GM18505 (cell line): ENCODE data around the gene IL1RAPL2.
"Not testable (repeated sequence)": the region's sequence is repeated elsewhere in the genome, so short reads cannot be mapped to it uniquely, and the experiment has no call there.

Experiments used
- ATAC-seq: cut with Tn5 transposase; IDR thresholded peaks from one replicate; pipeline ENCODE4 v1.9.1; 2021; ENCODE audit not compliant: unreplicated experiment
- POLR2A ChIP-seq: IDR thresholded peaks from 4 replicates; pipeline ENCODE4 v1.6.1; 2011; ENCODE audit warnings: borderline replicate concordance; ENCODE audit not compliant: insufficient read depth, insufficient read length; ENCODE audit errors: extremely low read depth

IL1RAPL2 gene

DNA sequence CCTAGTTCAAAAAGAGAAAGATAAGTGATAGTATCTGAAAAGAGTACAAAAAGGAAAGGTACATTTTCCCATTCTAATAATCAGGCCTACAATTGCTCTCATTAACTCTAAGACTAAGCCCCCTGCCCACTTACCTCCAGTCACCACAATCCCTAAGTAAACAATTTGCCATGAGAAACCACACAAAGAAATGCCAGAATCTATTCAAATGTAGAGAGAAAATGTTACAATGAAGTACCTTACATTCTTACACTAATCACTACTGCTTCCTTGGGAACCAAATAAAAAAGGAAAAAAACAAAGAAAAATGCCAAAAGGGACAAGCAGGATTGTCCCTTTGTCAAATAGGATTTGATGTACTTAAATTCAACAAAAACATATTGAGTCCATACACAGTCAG lies 1068.2 kb downstream of the IL1RAPL2 start:
- ATAC-seq, result no peak
- TF ChIP-seq POLR2A, result no peak

GRCh38 chrX:105635794-105636193 lies 1069.8 kb downstream of the IL1RAPL2 start:
- no peak for TF ChIP-seq POLR2A
- ATAC-seq, result no peak

- no peak for TF ChIP-seq POLR2A
Observed at GRCh38 chrX:105636667-105637066, 1070.7 kb downstream of the IL1RAPL2 start.

DNA sequence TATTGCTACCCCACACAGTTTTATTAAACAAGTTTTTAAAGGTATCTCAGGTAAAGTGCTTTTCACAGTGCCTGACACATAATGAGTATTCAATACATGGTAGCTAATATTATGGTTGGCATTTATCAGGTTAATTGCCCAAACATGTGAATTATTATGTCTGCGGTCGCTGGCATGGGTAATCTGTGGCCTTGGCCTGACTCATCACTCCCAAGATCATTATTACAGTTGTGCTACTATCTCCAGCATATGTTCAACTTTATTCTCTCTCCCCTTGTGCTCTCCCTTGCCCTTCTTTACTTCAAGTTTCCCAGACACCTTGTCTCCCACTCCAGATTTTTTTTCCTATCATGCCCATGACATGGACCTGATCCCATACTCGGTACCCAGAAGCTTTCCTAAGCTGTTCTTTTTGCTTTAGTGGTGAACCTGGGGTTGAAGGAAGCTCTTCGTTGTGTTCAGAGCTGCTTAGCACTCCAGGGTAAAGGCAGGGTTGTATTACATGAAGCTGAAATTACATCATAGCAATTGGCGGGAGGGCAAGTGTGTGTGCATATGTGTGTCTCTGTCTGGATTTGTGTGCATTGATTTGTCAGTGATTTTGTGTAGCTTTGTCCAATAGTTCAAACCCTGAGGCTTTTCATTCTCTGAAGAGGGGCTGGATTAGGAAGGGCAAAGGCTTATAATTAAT lies 1079.8 kb downstream of the IL1RAPL2 start:
- ATAC-seq, result no peak
- TF ChIP-seq POLR2A, result no peak

More at GRCh38 chrX:105636667-105637066, 1070.7 kb downstream of the IL1RAPL2 start:
- ATAC-seq, result no peak

GRCh38 chrX:105646592-105647372 lies 1080.8 kb downstream of the IL1RAPL2 start:
- no peak for TF ChIP-seq POLR2A
- ATAC-seq, result no peak

DNA sequence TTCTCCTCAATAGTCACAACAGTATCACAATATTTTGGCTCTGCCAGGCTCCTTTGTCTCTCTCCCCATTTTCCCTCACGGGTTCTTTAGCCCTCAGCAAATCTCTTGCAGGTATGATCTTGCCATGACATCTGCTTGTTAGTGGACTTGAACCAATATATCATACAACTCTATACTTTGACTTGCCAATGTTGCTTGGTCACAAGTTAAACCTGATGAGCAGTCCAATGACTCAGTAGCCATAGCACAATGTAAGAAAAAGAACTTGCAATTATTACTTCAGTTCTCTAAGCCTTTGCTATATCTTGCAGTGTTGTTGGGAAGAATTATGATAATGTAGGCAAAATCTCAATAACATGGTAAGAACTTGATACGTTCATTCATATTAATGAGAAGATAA lies 1081.8 kb downstream of the IL1RAPL2 start:
- no peak for ATAC-seq
- no peak for TF ChIP-seq POLR2A

GRCh38 chrX:105648732-105649131 lies 1082.7 kb downstream of the IL1RAPL2 start:
- no peak for TF ChIP-seq POLR2A
- no peak for ATAC-seq

DNA sequence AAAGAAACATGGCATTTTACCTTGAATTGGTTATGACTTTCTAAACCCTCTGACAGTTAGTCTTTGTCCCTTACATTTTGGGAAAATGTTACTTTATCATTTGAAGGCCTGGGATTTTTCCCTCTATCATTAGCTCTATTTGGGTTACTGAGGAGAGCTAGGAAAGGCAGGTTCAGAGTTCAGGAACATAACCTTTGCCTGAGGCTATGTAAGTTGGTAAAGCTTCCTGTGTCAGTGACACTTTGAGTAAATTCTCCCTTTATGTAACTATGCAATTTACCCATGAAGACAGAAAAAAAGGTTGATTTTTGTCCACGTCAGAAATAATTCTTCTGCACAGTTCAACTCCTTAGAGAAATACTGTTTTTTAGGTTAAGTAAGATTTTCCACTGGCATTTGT lies 1084.6 kb downstream of the IL1RAPL2 start:
- TF ChIP-seq POLR2A, result no peak
- no peak for ATAC-seq

DNA sequence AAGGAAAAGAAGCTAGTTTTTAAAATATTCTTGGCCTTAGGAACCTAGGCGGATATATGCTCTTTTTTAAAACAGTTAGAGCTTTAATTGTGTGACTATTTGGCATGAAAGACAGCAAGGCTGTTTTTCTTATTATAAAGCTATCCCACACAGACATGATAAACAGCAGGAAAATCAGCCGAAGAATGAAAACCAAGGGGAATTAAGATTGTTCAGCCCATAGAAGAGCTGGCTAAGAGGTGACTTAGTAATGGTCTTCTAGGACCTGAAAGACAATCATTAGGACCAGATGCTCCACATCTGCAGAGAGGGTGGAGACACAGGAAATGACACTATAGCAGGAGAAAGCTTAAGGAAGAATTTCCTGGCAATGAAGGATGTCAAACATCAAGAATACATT lies 1085.0 kb downstream of the IL1RAPL2 start:
- no peak for TF ChIP-seq POLR2A
- ATAC-seq, result no peak

- TF ChIP-seq POLR2A, result no peak
- ATAC-seq, result no peak
Observed at GRCh38 chrX:105653891-105654290, 1087.9 kb downstream of the IL1RAPL2 start.

DNA sequence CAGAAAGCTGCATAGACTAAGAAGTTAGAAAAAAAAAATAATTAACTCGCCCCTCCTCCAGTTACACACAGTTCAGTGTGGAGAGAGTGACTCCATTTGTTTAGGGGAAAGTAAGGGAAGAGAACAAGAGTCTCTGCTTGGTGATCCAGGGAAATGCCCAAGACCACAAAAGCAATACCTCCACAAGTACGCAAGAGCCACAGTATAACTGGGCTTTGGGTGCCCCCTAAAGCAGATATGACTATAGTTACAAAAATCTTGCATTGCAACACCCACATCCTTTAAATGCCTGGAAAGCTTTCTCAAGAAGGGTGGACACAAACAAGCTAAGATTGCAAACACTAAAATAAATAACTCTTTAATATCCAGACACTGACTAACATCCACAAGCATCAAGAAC lies 1092.1 kb downstream of the IL1RAPL2 start:
- TF ChIP-seq POLR2A, result no peak
- no peak for ATAC-seq

GRCh38 chrX:105662248-105662647 lies 1096.2 kb downstream of the IL1RAPL2 start:
- no peak for TF ChIP-seq POLR2A
- no peak for ATAC-seq

DNA sequence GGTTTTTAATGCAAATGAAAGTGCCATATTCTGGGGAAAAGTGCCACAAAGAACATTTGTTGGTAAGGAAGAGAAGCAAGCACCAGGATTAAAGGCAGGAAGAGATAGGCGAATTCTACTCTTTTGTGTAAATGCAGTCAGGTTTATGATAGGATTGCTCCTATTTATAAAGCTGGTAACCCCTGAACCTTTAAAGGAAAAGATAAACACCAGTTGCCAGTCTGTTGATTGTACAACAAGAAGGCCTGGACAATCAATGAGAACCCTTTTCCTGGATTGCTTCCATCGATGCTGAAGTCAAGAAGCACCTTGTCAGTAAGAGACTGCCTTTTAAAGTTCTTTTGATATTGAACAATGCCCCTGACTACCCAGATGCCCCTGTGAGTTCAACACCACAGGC lies 1098.2 kb downstream of the IL1RAPL2 start:
- no peak for ATAC-seq
- no peak for TF ChIP-seq POLR2A

DNA sequence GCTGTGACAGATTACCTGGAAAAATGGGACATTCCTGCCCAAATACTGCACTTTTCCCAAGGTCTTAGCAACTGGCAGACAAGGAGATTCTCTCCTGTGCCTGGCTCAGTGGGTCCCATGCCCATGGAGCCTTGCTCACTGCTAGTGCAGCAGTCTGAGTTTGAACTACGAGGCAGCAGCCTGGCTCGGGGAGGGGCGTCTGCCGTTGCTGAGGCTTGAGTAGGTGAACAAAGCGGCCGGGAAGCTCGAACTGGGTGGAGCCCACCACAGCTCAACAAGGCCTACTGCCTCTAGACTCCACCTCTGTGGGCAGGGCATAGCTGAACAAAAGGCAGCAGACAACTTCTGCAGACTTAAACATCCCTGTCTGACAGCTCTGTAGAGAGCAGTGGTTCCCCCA lies 1118.3 kb downstream of the IL1RAPL2 start:
- not testable (repeated sequence) for ATAC-seq
